DMS 273 treated with DMSO at 0.1 percent for 48 hours (cell line): ENCODE results near the gene KAT14.
"Not testable (repeated sequence)": the region's sequence is repeated elsewhere in the genome, so short reads cannot be mapped to it uniquely, and the experiment has no call there.

Source experiments
- DNase-seq: peaks from one replicate; lab custom pipeline; 2025; lab: John Stamatoyannopoulos, UW

The KAT14 gene

DNA sequence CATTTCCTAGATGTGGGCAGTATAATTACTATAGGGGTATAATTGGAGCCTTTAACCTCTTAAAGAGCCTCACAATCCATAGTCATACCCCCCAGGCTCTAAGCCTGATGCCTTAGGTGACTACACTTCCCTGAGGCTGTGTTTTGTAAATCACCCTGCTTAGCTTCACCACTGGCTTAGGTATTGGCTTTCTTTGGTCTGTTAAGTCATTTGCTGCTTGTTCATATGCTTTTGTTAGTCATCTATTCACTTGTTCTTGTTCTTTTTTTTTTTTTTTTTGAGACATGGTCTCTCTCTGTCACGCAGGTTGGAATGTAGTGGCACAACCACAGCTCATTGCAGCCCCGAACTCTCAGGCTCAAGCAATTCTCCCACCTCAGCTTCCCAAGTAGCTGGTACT is 26.7 kb downstream of the KAT14 start:
- no peak for DNase-seq

DNA sequence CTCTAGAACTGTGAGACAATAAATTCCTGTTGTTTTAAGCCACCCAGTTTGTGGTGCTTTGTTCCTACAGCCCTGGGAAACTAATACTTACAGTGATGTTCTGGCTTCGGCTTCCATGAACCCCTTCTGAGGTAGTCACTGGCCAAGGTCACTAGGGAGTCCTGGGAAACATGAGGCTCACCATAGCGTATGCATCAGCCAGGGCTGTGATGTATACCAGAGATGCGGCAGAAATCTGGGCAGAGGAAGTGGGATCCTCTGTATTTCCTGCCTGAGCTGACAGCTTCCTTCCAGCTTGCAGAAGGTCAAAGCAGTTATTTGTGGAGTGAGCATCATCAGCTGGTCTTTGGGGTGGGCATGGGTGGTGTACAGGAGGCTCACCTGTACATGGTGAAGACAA is 27.9 kb downstream of the KAT14 start:
- DNase-seq = no peak

DNA sequence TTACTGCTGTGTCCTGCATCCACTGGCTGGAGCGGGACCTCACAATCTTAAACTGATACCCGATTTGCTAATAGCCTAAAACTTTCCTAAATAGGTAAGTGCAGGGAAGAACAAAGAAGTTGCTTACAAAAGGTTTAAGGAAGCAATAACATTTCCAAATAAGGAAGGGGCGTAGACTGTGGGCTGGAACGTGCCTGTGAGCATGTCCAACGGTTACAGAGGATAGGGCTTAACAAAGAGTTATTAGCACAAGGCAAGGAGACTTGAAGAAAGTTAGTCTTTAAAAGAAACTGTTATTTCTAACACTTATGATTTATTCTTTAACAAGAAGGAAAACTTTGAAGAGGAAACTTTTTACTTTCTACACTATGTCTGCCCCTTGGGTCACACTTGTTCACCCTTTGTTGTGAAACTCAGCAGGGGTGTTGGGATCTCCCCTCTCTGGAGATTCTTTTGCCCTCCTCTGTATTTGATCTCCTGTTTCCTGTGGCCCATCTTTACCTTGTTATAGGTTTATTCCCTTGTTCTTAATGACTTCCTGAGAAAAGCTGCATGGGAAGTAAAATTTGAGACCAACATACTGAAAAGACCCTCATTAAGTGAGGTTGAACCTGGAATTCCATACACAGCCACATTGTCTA is 28.7 kb downstream of the KAT14 start:
- no peak for DNase-seq

DNA sequence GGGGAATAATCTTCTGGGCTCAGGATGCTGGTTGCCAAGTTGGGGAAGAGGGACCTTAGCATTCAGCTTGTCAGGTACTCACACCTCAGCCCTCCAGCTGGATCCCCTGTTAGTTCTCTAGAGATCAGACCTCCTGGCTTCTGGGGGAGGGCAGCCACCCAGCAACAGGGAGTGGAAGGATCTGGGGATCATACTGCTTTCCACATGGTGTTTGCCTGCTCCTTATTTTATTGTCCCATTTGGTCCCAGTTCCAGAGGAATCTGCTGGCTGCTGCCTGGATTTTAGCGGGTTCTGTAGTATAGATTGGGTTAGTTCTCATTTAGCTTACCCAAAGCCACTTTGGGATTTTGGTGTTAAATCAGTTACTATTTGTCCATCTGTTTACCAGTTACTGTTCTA is 29.3 kb downstream of the KAT14 start:
- DNase-seq = no peak

DNA sequence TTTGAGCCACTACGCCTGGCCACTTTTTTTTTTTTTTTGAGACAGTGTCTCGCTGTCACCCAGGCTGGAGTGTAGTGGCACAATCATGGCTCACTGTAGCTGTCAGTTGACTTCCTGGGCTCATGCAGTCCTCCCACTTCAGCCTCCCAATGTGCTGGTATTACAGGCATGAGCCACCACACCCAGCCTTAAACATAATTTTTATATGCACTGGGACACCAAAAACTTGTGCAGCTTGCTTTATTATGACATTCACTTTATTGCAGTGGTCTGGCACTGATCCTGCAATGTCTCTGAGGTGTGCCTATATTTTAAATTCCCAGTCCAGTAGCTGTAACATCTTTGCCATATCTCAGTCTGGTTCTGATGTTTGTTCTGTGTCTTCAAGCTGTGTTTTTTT is 34.7 kb downstream of the KAT14 start:
- DNase-seq = no peak

DNA sequence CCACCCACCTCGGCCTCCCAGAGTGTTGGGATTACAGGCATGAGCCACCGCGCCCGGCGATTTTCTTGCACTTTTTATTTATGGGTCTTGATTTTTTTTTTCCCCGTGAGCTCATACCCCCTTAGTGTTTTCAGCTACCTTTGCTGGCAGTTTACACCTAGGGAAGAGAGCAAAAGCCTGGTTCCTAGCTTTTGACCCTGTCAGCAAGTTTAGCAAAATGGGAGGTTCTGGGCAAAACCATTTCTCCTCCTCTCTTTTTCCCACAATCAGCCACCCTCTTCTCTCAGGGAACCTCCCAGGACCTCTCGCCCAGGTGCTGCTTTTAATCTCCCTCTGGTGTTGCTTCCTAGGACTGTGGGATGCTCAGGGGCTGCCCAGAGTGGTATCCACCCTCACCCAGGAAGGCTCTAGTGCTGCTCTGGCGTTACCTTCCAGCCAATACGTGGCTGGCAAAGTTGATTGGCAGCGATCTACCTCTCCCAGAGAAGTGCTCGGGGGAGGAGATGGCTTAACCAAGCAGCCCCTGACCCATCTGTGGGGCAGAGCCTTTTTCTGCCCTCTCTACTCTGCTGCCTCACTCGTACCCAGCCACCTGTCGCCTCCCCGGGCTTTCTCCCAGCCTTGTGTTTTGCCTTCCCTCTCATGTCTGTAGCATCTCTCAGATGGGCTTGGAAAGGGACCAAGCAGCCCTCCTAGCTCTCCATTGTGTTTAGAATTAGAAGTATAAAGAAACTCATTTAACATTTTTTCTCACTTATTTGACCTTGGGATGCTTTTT is 37.4 kb downstream of the KAT14 start:
- DNase-seq = no peak

DNA sequence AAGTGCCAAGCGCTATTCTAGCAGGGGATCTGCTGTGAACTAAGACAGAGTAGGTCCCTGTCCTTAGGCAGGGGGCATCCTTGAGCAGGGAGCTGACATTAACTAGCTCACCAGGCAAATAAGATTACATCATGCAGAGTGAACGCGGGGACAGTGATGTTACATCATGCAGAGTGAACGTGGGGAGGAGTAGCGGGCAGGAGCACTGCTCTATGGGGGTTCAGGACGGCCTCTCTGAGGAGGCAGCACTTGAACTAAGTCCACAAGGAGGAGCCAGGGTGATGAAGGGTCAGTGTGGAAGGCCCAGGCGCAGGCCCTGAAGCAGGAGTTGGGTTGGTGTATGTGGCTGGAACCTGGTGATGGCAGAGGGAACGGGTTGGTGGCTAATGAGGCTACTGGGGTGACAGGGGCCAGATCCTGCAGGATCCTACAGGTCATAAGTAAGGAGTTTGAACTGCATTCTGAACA is 38.7 kb downstream of the KAT14 start:
- DNase-seq = no peak

DNA sequence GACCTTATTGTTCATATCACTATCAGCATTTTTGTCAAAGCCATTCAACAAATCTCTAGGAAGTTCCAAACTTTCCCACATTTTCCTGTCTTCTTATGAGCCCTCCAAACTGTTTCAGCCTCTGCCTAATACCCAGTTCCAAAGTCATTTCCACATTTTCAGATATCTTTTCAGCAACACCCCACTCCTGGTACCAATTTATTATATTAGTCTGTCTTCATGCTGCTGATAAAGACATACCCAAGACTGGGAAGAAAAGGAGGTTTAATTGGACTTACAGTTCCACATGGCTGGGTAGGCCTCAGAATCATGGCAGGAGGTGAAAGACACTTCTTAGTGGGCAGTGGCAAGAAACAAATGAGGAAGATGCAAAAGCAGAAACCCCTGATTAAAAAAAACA is 42.7 kb downstream of the KAT14 start:
- not testable (repeated sequence) for DNase-seq

DNA sequence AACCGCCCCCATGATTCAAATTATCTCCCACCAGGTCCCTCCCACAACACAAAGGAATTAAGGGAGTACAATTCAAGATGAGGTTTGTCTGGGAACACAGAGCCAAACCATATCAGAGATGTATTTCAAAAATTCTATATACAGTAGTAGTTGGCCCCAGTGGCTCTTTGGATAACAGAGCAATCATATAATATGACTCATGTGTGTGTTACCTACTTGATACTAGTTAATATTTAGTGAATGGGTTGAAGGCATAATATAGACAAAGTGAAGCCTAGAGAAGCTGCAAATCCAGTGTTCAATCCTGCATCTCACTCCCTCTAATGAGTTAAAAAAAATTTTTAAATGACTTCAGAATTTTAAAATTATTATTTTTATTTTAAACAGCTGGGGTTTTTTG is 43.2 kb downstream of the KAT14 start:
- DNase-seq = no peak

DNA sequence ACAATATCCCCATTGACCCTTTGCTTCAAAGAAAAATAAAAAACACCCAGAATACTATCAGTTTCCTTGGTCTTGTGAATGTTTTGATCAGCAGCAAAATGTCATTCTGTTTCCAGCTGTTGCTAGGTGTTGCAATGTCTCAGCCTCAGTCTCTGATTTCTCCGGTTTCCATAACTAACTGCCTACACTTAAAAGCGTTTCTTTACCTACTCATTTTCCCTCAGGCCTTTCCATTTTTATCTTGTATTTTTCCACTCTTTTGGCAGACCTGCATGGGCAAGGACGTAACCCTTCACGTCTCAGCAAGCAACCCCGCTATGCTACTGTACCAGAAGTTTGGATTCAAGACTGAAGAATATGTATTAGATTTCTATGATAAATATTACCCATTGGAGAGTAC is 49.4 kb downstream of the KAT14 start:
- DNase-seq = no peak

DNA sequence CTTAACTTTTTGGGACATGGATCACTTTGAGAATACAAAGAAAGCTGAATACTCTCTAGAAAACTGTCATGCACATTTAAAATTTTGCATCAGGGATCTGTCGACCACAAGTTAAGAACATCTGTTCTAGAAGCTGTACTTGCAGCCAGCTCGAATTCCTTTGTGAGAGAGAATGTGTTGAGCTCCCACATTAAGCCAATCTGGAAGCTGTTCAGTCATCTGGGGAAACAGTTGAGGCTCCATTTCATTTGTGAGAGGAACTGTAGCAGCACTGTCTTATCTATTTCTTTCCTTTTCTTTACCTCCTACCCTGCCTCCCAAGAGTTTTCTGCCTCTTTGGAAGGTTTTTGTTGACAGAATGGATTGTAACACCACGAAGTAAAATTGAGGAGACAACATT is 50.8 kb downstream of the KAT14 start:
- no peak for DNase-seq

DNA sequence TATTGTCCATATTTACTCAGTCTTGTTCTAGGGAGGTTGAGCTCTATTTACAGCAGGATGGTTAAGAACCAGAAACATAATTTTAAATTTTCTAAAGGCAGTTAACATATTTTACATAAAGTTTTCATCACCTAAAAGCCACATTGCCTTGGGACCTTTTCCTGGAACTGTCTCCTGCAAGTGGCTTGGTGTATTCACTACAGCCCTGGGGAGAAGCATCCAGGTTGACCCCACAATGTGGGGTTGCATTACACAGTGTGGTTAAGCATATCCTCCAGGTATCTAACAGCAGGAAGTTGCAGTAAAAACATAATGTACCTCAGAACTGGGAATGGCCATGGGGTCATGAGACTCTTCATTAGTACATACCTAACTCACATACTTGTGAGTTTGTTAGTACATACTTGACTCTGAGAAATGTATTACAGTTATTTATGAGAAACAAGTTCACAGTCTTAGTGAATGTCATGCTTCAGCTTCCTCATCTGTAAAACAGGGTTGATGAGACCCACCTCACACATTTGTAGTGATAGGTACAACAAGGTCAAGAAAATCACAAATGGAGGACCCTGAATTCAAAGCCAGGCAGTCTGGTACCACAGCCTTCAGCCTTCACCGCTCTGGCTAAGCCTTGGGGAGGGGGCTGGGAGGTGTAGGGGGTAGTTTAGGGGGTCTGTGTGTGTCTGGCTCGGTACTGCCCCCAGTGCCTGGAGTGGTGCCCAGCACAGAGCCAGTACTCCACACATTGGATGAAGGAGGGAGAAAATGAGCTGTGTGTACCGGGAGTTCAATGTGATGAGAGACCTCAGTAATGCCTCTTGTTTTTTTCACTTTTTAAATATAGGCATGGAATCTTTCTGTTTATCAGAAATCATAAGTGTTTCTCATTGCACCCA is 52.9 kb downstream of the KAT14 start:
- no peak for DNase-seq

DNA sequence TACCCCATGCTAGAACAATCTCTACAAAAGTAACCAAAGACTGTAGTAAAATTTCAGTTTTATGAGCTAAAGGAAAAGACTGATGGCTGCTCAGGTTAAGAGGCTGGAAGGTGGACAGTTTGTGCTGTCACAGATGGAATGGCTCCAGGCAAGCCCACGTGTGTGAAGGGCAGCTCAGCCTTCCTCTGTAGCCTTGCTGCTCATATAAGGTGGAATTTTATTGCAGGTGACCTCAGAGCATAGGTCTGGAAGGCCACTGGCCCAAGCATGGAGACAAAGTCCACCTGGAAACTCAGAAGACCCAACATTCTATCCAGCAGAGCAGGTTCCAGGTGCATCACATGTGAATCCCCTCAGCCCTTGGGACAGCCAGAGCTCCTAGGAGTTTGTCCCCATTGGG is 53.6 kb downstream of the KAT14 start:
- DNase-seq = no peak

DNA sequence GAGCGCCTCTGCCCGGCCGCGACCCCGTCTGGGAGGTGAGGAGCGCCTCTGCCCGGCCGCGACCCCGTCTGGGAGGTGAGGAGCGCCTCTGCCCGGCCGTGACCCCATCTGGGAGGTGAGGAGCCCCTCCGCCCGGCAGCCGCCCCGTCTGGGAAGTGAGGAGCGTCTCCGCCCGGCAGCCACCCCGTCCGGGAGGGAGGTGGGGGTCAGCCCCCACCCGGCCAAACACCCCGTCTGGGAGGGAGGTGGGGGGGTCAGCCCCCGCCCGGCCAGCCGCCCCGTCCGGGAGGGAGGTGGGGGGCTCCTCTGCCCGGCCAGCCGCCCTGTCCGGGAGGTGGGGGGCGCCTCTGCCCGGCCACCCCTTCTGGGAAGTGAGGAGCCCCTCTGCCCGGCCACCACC is 56.8 kb downstream of the KAT14 start:
- not testable (repeated sequence) for DNase-seq

DNA sequence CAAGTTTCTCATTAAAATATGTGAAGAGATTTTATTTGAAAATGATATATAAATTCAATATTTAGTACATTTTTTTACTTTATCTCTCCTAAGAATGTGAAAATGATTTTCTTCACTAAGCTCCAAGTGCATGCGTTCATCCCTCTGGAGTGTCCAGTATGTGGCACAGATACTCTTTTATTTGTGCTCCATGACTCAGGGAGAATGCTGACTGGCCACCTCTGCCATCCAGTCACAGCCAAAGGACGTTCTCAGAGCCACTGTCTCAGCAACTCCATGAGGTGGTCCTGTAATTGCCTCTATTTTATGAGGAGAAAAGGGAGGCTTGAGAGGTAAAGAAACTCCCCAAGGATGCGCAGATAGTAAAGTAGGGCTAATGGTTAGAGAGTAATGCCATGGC is 58.3 kb downstream of the KAT14 start:
- no peak for DNase-seq

DNA sequence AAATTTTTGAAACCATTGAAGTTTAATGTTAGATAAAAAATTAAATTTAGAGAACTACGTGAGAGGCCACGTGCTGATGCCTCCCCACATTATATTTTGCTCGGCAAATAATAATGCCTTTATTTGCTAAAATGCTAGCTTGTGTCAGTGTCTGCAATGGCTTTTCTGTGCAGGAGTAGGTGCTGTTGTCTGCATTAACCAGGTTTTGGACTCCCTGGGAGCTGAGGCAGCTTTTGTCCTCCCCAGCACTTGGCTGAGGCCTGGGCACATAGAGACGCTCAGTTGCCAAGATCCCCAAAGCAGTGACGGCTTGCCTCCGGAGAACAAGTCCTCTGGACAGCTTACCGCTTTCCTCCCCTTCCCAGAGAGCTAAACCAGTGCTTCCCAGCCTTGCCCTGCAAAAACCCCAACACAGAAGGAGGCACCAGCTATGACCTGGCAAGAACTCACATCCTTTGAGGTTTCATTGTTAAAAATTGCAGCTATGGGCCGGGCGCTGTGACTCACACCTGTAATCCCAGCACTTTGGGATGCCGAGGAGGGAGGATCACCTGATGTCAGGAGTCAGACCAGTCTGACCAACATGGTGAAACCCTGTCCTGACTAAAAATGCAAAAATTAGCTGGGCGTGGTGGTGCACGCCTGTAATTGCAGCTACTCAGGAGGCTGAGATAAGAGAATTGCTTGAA is 59.9 kb downstream of the KAT14 start:
- DNase-seq = no peak

DNA sequence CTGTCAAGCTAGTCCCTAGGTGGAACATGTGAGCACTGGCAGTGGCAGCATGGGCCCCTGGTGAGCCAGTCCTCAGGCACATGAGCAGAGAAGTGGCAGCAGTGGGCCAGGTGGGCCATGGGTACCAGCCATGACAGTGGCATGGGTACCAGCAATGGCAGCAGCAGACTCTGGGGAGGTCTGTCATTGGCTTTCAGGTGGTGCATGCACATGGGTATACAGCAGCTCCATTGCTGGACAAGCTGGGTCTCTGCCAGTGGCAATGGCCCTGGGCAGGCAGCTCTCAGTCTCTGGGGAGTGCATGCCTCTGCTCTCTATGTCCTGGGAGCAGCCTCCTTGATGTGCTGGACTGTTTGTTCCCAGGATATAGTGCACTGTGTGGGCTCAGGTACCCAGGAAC is 65.3 kb downstream of the KAT14 start:
- DNase-seq = no peak

DNA sequence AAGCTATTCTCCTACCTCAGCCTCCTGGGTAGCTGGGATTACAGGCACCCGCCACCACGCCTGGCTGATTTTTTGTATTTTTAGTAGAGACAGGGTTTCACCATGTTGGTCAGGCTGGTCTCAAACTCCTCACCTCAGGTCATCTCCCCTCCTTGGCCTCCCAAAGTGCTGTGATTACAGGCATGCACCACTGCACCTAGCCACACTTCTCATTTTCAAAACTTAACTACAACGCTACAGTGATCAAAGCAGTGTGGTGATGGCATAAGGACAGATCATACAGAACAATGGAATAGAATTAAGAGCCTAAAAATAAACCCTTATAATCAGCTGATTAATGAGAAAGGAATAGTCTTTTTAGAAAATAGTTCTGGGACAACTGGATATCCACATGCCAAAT is 66.0 kb downstream of the KAT14 start:
- DNase-seq = not testable (repeated sequence)

DNA sequence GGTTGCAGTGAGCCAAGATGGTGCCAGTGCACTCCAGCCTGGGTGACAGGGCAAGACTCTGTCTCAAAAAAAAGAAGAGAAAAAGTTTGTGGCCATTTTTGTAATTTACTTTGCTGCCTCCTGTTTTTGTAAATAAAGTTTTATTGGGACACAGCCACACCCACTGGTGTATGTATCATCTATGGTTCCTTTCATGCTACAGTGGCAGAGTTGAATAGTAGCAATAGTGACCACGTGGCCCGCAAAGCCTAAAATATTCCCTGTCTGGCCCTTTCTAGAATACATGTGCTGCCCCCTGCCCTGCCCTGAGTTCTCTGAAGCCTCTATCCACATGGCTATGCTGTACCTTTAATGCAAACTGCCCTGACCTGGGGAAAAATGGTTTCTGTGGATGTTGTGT is 75.3 kb downstream of the KAT14 start:
- DNase-seq = no peak

DNA sequence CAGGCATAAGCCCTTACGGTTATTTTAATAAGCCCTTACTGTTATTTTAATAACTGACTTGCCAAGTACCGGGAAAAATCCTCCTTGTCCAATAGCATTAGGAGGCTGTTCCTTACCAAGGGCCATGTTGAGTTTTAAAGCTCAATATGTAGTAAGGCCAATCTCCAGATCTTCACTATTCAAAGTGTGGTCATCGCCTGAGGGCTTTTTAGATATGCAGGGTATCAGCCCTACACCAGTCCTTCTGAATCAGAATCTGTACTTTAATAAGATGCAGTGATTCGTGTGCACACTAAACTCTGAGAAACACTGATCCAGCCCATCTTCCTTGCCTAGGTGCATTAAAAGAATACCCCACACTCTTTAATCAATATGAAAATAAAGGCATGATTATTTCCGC is 77.9 kb downstream of the KAT14 start:
- DNase-seq = no peak

DNA sequence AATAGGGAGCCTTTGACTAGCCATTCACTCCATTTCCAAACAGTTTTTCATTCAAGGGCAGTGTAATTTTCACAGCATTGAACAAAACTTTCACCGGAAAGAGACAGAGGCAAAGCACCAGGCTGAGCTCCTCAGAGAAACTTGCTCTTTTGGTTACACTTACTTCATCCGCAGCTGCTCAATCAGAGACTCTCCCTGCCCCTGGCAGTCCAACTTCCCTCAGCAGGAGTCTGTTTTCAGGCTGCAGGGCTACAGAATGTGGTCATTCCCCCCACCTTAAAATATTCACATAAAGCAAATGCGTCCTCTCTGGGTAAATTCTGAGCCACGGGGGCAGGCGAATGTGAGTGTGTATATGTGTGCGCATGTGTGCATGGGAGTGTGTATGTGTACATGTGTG is 80.6 kb downstream of the KAT14 start:
- no peak for DNase-seq

DNA sequence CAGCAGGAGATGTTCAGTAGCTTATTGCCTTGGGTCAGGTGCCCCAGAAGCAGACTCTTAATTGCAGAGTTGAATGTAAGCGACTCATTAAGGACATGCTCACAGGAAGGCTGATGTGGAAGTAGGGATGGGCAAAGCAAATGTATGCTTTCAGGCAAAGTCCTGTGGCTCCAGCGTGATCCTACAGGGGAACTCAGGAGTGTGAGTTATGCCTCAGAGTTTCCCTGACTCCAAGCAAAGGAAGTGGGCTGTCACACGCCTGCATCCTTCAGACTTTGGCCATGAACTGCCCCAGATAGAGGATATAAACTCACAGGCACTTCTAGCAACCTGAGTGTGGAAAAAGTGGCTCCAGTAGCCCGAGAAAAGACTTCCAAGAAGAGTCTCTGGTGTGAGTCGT is 85.7 kb downstream of the KAT14 start:
- no peak for DNase-seq
